NCI-H1092 (cell line): ENCODE data around the gene HEATR3.

ENCODE experiments used
- DNase-seq: peaks from one replicate; lab custom pipeline; 2025; lab: John Stamatoyannopoulos, UW

The HEATR3 gene

GRCh38 chr16:50152807-50153595, 87.2 kb downstream of the HEATR3 start, which contains the start of gene TENT4B:
Gene TENT4B, plus strand, starts transcription at chr16:50153306. Its CDS starts 316 bp downstream, at chr16:50153622.
- peak; percentile 60 for DNase-seq

- DNase-seq, result no peak
These were observed 88.0 kb downstream of the HEATR3 start for GRCh38 chr16:50153596-50154419.

GRCh38 chr16:50154420-50154950, 88.7 kb downstream of the HEATR3 start:
- DNase-seq, result no peak

GRCh38 chr16:50155925-50156324, 90.2 kb downstream of the HEATR3 start:
- DNase-seq, result no peak
